Neuronal stem cell (in vitro differentiated cells): Measurements from ENCODE around the gene CAMK1D.

Source experiments
- DNase-seq: peaks from one replicate; pipeline ENCODE4 v3.0.0-alpha.2; 2013; ENCODE audit warnings: low spot score
- H2AFZ ChIP-seq: one replicate; pipeline ENCODE4 v1.6.1; 2013; ENCODE audit warnings: mild to moderate bottlenecking, low read length, inconsistent platforms
- H2AK5ac ChIP-seq: 2 replicates; pipeline ENCODE4 v1.6.1; 2013; ENCODE audit warnings: low read depth, mild to moderate bottlenecking, inconsistent platforms, low read length, moderate library complexity, mixed read lengths
- H2BK120ac ChIP-seq: 2 replicates; pipeline ENCODE4 v1.6.1; 2013; ENCODE audit warnings: low read depth, mild to moderate bottlenecking, inconsistent platforms, low read length, moderate library complexity, mixed read lengths
- H2BK12ac ChIP-seq: one replicate; pipeline ENCODE4 v1.6.1; 2013; ENCODE audit warnings: low read length, inconsistent platforms
- H2BK15ac ChIP-seq: 2 replicates; pipeline ENCODE4 v1.6.1; 2013; ENCODE audit warnings: mild to moderate bottlenecking, low read length, inconsistent platforms, mixed read lengths
- H2BK5ac ChIP-seq: one replicate; pipeline ENCODE4 v1.6.1; 2013; ENCODE audit warnings: inconsistent platforms, mild to moderate bottlenecking, low read length, moderate library complexity
- H3K14ac ChIP-seq: one replicate; pipeline ENCODE4 v1.6.1; 2013; ENCODE audit warnings: low read length, inconsistent platforms
- H3K18ac ChIP-seq: 2 replicates; pipeline ENCODE4 v1.6.1; 2013; ENCODE audit warnings: low read length, inconsistent platforms
- H3K23ac ChIP-seq: 2 replicates; pipeline ENCODE4 v1.6.1; 2013; ENCODE audit warnings: low read depth, mild to moderate bottlenecking, mixed read lengths, low read length, inconsistent platforms; ENCODE audit not compliant: poor library complexity
- H3K27ac ChIP-seq: replicated peaks from 3 replicates; pipeline ENCODE4 v1.5.1; 2013; ENCODE audit warnings: low read length, inconsistent platforms
- H3K27me3 ChIP-seq, 3 experiments: 2 replicates each; pipeline ENCODE4 v1.6.1; 2013; ENCODE audit warnings: low read length in 3 of 3, mild to moderate bottlenecking in 2 of 3, inconsistent platforms in 1 of 3, low read depth in 1 of 3, mixed read lengths in 1 of 3, moderate library complexity in 1 of 3; ENCODE audit not compliant: control insufficient read depth in 3 of 3, insufficient read depth in 3 of 3
- H3K36me3 ChIP-seq, 2 donors: replicated peaks in 1 of 2; 2 replicates each; pipeline ENCODE4 v1.6.1; 2013; ENCODE audit warnings: low read length in 2 of 2; ENCODE audit not compliant: control insufficient read depth in 2 of 2, insufficient read depth in 2 of 2
- H3K4ac ChIP-seq: 2 replicates; pipeline ENCODE4 v1.6.1; 2013; ENCODE audit warnings: inconsistent platforms, mild to moderate bottlenecking, low read length, moderate library complexity
- H3K4me1 ChIP-seq, 2 donors: 1 replicate in 1 of 2; 2 replicates in 1 of 2; pipeline ENCODE4 v1.6.1; 2013; ENCODE audit warnings: low read length in 2 of 2, low read depth in 1 of 2; ENCODE audit not compliant: control insufficient read depth in 2 of 2, insufficient read depth in 1 of 2
- H3K4me2 ChIP-seq: one replicate; pipeline ENCODE4 v1.6.1; 2013; ENCODE audit warnings: mild to moderate bottlenecking, low read length, inconsistent platforms; ENCODE audit not compliant: insufficient read depth, poor library complexity, severe bottlenecking
- H3K4me3 ChIP-seq, 2 donors: 2 replicates each; pipeline ENCODE4 v1.5.1; 2013; ENCODE audit warnings: low read length in 2 of 2, mild to moderate bottlenecking in 2 of 2, inconsistent platforms in 1 of 2, moderate library complexity in 1 of 2
- H3K79me1 ChIP-seq: one replicate; pipeline ENCODE4 v1.6.1; 2013; ENCODE audit warnings: low read depth, mild to moderate bottlenecking, inconsistent platforms, low read length, moderate library complexity
- H3K9ac ChIP-seq: one replicate; pipeline ENCODE4 v1.6.1; 2013; ENCODE audit warnings: mild to moderate bottlenecking, low read depth, low read length, inconsistent platforms; ENCODE audit not compliant: poor library complexity
- H3K9me3 ChIP-seq, 2 donors: replicated peaks in 1 of 2; 2 replicates each; pipeline versions ENCODE3 to v1.6.1; 2013; ENCODE audit warnings: low read length in 2 of 2, mild to moderate bottlenecking in 2 of 2, inconsistent platforms in 1 of 2, low read depth in 1 of 2, mixed read lengths in 1 of 2, moderate library complexity in 1 of 2; ENCODE audit not compliant: control insufficient read depth in 2 of 2, insufficient read depth in 1 of 2
- H4K8ac ChIP-seq: one replicate; pipeline ENCODE4 v1.6.1; 2013; ENCODE audit warnings: low read depth, mild to moderate bottlenecking, inconsistent platforms, low read length, moderate library complexity
- H4K91ac ChIP-seq: one replicate; pipeline ENCODE4 v1.6.1; 2013; ENCODE audit warnings: low read length, low read depth, mild to moderate bottlenecking, inconsistent platforms; ENCODE audit not compliant: poor library complexity
- WGBS, 2 donors: extraction: QIAGEN DNeasy Blood & Tissue Kit; methylation state at CpG; one replicate each; pipeline ENCODE4 v1.1.7; 2013; ENCODE audit warnings: missing lambda C conversion rate in 2 of 2, mixed read lengths in 1 of 2; ENCODE audit not compliant: insufficient read length in 2 of 2, insufficient replicate concordance in 1 of 2; ENCODE audit errors: extremely low coverage in 2 of 2; 5-methylcytosine and 5-hydroxymethylcytosine counted together

The CAMK1D gene

DNA sequence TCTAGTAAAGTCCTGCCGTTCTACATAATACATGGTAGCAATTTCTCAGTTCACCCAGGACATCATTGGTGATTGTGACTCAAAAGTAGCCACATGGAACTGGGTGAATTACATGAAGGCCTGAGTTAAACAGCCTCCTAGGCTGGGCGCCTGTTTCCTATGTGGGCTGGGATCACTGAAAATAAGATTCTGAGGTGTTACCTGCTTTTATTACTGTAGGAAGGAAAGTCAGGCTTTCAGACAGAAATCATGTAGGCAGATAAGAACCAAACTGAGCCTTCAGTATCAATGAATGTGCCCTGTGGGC, 160.4 kb downstream of the CAMK1D start:
- no peak overlapping the region for H2BK5ac ChIP-seq
- H2BK15ac ChIP-seq: no peak overlapping the region
- no peak overlapping the region for H4K8ac ChIP-seq
- H2AK5ac ChIP-seq: no peak overlapping the region
- no peak overlapping the region for H3K4me2 ChIP-seq
- peaks cover 0 to 2% of the 10 kb centered on the region in 2 donors for H3K9me3 ChIP-seq
- H3K36me3 ChIP-seq: no peaks in the 10 kb centered on the region
- no peak overlapping the region for H3K4me3 ChIP-seq
- no peak for DNase-seq
- no peaks in the 10 kb centered on the region for H3K79me1 ChIP-seq
- H3K4me1 ChIP-seq: peaks cover 10 to 22% of the 10 kb centered on the region in 2 donors
- H3K23ac ChIP-seq: no peak overlapping the region
- no peak overlapping the region for H2AFZ ChIP-seq
- H3K27me3 ChIP-seq: no peaks in the 10 kb centered on the region
- no peak overlapping the region for H3K4ac ChIP-seq
- no peak overlapping the region for H3K9ac ChIP-seq
- no peak overlapping the region for H3K18ac ChIP-seq
- no CpG with 5 or more reads among the region's 2 CpGs for WGBS, 2 donors
- no peak overlapping the region for H3K27ac ChIP-seq
- no peak overlapping the region for H2BK120ac ChIP-seq
- H4K91ac ChIP-seq: no peak overlapping the region
- H2BK12ac ChIP-seq: no peak overlapping the region
- no peak overlapping the region for H3K14ac ChIP-seq

DNA sequence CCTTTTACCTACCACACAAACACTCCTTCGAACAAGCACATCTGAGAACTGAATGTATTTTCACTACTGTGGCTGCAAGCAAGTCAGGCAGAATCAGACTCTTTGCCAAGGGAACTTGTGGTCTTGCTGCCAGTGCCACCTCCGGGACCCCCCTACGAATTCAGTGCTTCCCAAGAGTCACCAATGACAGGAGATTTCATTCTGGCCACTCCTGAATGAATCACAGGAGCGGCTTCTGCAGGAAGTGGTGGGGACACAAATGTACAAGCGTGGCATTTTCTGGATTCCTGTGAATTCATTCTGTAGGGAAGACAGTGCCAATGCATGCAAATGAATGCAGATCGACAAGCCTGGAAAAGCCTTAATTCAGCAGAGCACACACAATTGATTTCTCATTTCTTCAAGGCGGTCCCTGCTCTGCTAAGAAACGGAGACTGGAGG, 161.2 kb downstream of the CAMK1D start:
- no peak overlapping the region for H3K14ac ChIP-seq
- no peaks in the 10 kb centered on the region for H3K36me3 ChIP-seq
- H3K9me3 ChIP-seq: peaks cover 0 to 2% of the 10 kb centered on the region in 2 donors
- no peaks in the 10 kb centered on the region for H3K79me1 ChIP-seq
- peaks cover 10 to 22% of the 10 kb centered on the region in 2 donors for H3K4me1 ChIP-seq
- no peak overlapping the region for H4K91ac ChIP-seq
- peak overlapping the region; percentile 48 for H2AFZ ChIP-seq
- no peak overlapping the region for H2BK12ac ChIP-seq
- H3K9ac ChIP-seq: no peak overlapping the region
- no CpG with 5 or more reads among the region's 8 CpGs for WGBS, 2 donors
- H3K4me2 ChIP-seq: no peak overlapping the region
- no peak overlapping the region for H2BK15ac ChIP-seq
- H3K27me3 ChIP-seq: no peaks in the 10 kb centered on the region
- no peak overlapping the region for H2BK120ac ChIP-seq
- H3K23ac ChIP-seq: no peak overlapping the region
- no peak for DNase-seq
- H2BK5ac ChIP-seq: no peak overlapping the region
- H4K8ac ChIP-seq: no peak overlapping the region
- H3K27ac ChIP-seq: no peak overlapping the region
- H3K18ac ChIP-seq: no peak overlapping the region
- H3K4me3 ChIP-seq: no peak overlapping the region
- H3K4ac ChIP-seq: no peak overlapping the region
- no peak overlapping the region for H2AK5ac ChIP-seq

DNA sequence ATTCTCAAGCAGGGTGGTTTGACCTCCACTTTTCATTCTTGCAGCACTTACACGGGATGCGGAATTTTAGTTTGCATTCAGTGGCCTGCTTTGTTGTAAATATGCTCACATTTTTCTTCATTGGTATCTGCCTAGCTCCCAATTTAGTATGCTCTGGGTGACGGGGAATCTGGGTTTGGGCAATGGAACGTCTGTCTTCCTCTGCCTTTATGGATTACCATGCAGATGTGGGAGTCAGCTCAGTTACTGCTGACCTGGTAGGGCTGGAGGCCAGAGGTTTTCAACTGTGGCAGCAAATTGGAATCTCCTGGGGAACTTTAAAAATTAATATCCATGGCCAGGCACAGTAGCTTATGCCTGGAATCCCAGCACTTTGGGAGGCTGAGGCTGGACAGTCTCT, 161.6 kb downstream of the CAMK1D start:
- Histone ChIP-seq H3K27ac (no peak overlapping the region), H3K9me3 (peaks cover 0 to 2% of the 10 kb centered on the region in 2 donors), H3K18ac (no peak overlapping the region), H3K4me1 (peaks cover 10 to 22% of the 10 kb centered on the region in 2 donors), H3K14ac (no peak overlapping the region), H2AFZ (peak overlapping the region; percentile 48), H4K91ac (no peak overlapping the region), H3K23ac (no peak overlapping the region), H2BK12ac (no peak overlapping the region), H3K27me3 (no peaks in the 10 kb centered on the region), H3K36me3 (no peaks in the 10 kb centered on the region), H3K79me1 (peaks cover 2% of the 10 kb centered on the region), H2BK15ac (no peak overlapping the region), H2BK5ac (no peak overlapping the region), H3K4me2 (no peak overlapping the region), H3K4me3 (no peak overlapping the region), H3K9ac (no peak overlapping the region), H4K8ac (no peak overlapping the region), H2AK5ac (no peak overlapping the region), H3K4ac (no peak overlapping the region), H2BK120ac (no peak overlapping the region)
- no CpG with 5 or more reads among the region's 4 CpGs for WGBS, 2 donors
- no peak for DNase-seq

DNA sequence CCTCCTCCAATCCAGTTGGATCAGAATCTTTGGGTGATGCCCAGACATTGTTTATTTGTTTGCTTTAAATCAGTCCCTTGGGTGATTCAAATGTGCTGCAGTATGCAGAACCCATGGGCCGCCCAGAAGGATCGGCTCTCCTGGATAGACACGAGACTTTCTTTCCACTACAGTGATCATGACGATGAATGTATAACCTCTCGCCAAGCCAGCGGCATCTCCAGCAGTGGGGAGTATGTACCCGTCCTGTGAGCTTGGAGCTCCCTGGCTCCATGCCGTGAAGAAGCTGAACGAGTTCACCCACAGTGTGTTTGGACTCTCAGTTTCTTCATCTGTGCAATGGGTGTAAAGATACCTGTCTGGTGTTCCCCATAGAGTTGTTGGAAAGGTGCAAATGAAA, 162.3 kb downstream of the CAMK1D start:
- peaks cover 10 to 22% of the 10 kb centered on the region in 2 donors for H3K4me1 ChIP-seq
- no peak for DNase-seq

More for the DNA sequence above, 162.3 kb downstream of the CAMK1D start:
- no peak overlapping the region for H3K4me3 ChIP-seq
- H3K18ac ChIP-seq: no peak overlapping the region
- peaks cover 2% of the 10 kb centered on the region for H3K79me1 ChIP-seq
- H4K91ac ChIP-seq: no peak overlapping the region
- no peak overlapping the region for H2BK15ac ChIP-seq
- no peak overlapping the region for H3K9ac ChIP-seq
- no peak overlapping the region for H3K4me2 ChIP-seq
- H3K14ac ChIP-seq: no peak overlapping the region
- no peak overlapping the region for H2AFZ ChIP-seq
- WGBS, 2 donors: no CpG with 5 or more reads among the region's 9 CpGs
- H2AK5ac ChIP-seq: no peak overlapping the region
- H3K23ac ChIP-seq: no peak overlapping the region
- no peak overlapping the region for H3K4ac ChIP-seq
- H2BK5ac ChIP-seq: no peak overlapping the region
- no peak overlapping the region for H4K8ac ChIP-seq
- H2BK12ac ChIP-seq: no peak overlapping the region
- no peaks in the 10 kb centered on the region for H3K36me3 ChIP-seq
- no peaks in the 10 kb centered on the region for H3K27me3 ChIP-seq
- H2BK120ac ChIP-seq: no peak overlapping the region
- H3K27ac ChIP-seq: no peak overlapping the region
- H3K9me3 ChIP-seq: peaks cover 0 to 2% of the 10 kb centered on the region in 2 donors
